Ishikawa (cell line): ENCODE measurements around the gene GJB6.

ENCODE experiments used
- CEBPB ChIP-seq: IDR thresholded peaks from 2 replicates; pipeline ENCODE4 v1.6.1; 2012
- CREB1 ChIP-seq: IDR thresholded peaks from 2 replicates; pipeline ENCODE4 v1.6.1; 2012; ENCODE audit warnings: low read depth
- EP300 ChIP-seq: IDR thresholded peaks from 2 replicates; pipeline ENCODE4 v1.6.1; 2012; ENCODE audit warnings: borderline replicate concordance
- FOXM1 ChIP-seq: IDR thresholded peaks from 2 replicates; pipeline ENCODE4 v1.6.1; 2012; ENCODE audit warnings: low read depth, borderline replicate concordance
- NFIC ChIP-seq: IDR thresholded peaks from 2 replicates; pipeline ENCODE4 v1.6.1; 2012
- RAD21 ChIP-seq: IDR thresholded peaks from 2 replicates; pipeline ENCODE4 v1.6.1; 2012; ENCODE audit warnings: low read depth
- TAF1 ChIP-seq: IDR thresholded peaks from 2 replicates; pipeline ENCODE4 v1.6.1; 2012; ENCODE audit warnings: low read depth, mild to moderate bottlenecking
- TCF12 ChIP-seq: IDR thresholded peaks from 2 replicates; pipeline ENCODE4 v1.6.1; 2012; ENCODE audit warnings: low read depth
- YY1 ChIP-seq: IDR thresholded peaks from 2 replicates; pipeline ENCODE4 v1.6.1; 2012; ENCODE audit warnings: low read depth
- ZBTB7A ChIP-seq: IDR thresholded peaks from 2 replicates; pipeline ENCODE4 v1.6.1; 2012; ENCODE audit warnings: low read depth
- TF ChIP-seq, protein P1 (sequence below): IDR thresholded peaks from 2 replicates; pipeline ENCODE4 v1.6.1; 2012; ENCODE audit warnings: low read depth, mild to moderate bottlenecking

GRCh38 chr13:20175907-20176652 is 56.0 kb downstream of the GJB6 start:
- TF ChIP-seq FOXM1, result no peak
- TF ChIP-seq EP300, result no peak
- TF ChIP-seq CREB1, result no peak
- no peak for TF ChIP-seq CEBPB
- no peak for TF ChIP-seq TAF1
- TF ChIP-seq, protein P1, sequence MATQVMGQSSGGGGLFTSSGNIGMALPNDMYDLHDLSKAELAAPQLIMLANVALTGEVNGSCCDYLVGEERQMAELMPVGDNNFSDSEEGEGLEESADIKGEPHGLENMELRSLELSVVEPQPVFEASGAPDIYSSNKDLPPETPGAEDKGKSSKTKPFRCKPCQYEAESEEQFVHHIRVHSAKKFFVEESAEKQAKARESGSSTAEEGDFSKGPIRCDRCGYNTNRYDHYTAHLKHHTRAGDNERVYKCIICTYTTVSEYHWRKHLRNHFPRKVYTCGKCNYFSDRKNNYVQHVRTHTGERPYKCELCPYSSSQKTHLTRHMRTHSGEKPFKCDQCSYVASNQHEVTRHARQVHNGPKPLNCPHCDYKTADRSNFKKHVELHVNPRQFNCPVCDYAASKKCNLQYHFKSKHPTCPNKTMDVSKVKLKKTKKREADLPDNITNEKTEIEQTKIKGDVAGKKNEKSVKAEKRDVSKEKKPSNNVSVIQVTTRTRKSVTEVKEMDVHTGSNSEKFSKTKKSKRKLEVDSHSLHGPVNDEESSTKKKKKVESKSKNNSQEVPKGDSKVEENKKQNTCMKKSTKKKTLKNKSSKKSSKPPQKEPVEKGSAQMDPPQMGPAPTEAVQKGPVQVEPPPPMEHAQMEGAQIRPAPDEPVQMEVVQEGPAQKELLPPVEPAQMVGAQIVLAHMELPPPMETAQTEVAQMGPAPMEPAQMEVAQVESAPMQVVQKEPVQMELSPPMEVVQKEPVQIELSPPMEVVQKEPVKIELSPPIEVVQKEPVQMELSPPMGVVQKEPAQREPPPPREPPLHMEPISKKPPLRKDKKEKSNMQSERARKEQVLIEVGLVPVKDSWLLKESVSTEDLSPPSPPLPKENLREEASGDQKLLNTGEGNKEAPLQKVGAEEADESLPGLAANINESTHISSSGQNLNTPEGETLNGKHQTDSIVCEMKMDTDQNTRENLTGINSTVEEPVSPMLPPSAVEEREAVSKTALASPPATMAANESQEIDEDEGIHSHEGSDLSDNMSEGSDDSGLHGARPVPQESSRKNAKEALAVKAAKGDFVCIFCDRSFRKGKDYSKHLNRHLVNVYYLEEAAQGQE, result no peak
- TF ChIP-seq RAD21, result no peak
- no peak for TF ChIP-seq TCF12
- no peak for TF ChIP-seq YY1
- TF ChIP-seq NFIC, result no peak
- TF ChIP-seq ZBTB7A, result no peak
